Measurements from ENCODE around the gene CMTM2. TPM values are rescaled to one million over a fixed set of nuclear protein-coding genes. Genes with fewer than 3 reads are reported as not detected.

Gene CMTM2
- polyA plus RNA-seq, 1 donor from 2014 or later, result 0.25 TPM

DNA sequence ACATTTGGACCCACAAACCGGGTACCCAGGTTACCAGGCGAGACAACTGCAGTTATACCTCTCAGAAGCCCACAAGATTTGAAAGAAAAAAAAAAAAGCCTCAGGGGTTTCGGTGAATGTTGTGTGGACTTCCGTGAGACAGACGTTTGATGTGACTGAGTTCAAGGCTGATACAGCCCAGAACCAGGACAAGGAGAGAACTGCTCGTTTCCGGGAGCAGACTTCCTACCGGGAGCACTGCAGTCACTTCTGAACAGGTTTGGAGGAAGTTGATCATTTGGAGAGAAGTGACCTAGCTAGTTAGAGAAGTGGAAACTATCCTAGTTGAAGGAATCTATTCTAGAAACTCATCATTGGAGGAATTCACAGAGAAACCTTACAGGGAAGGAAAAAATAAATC is 26.0 kb upstream of the CMTM2 start (continued):
- TF ChIP-seq MXI1 (conservative IDR thresholded peaks at IDR 0.05; ENCODE audit: poor library complexity, severe bottlenecking), result no peak

DNA sequence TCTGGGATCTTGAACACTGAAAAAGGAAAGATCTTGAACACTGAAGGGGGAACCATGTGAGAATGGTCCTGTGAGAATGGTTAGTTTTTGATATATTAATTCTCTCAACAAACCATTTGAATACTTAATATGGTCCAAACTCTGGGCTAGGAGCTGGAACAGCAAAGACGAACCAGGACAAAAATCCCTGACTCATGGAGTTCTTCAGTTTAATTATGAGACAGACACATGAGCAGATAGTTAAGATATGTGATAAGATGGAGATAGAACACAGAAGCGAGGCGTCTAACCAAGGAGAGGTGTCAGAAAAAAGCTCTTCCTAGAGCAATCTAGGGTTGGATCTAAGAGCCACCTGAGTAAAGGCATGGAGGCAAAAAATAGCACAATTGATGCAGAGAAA is 25.2 kb upstream of the CMTM2 start:
- Histone ChIP-seq H4K20me1 (ENCODE audit: insufficient read depth) (no peaks in the 10 kb centered on the region), H3K9ac (ENCODE audit: low read length) (no peak overlapping the region), H3K27ac (ENCODE audit: low read length) (no peak overlapping the region), H3K9me2 (ENCODE audit: insufficient read depth, low read length) (no peaks in the 10 kb centered on the region), H3K4me3 (ENCODE audit: low read length) (no peak overlapping the region), H3K9me3 (ENCODE audit: low read length) (no peaks in the 10 kb centered on the region), H3K36me3 (ENCODE audit: insufficient read depth, low read length) (no peaks in the 10 kb centered on the region), H3K27me3 (ENCODE audit: insufficient read depth, low read depth, low read length) (no peaks in the 10 kb centered on the region), H3K4me2 (ENCODE audit: low read length) (no peak overlapping the region), H2AFZ (ENCODE audit: low read depth, low read length) (no peak overlapping the region), H3K79me2 (replicated peaks; ENCODE audit: insufficient read depth, low read length) (no peaks in the 10 kb centered on the region), H3F3A (ENCODE audit: insufficient read depth, low read length, poor library complexity, severe bottlenecking) (no peaks in the 10 kb centered on the region)
- TF ChIP-seq, protein P1, sequence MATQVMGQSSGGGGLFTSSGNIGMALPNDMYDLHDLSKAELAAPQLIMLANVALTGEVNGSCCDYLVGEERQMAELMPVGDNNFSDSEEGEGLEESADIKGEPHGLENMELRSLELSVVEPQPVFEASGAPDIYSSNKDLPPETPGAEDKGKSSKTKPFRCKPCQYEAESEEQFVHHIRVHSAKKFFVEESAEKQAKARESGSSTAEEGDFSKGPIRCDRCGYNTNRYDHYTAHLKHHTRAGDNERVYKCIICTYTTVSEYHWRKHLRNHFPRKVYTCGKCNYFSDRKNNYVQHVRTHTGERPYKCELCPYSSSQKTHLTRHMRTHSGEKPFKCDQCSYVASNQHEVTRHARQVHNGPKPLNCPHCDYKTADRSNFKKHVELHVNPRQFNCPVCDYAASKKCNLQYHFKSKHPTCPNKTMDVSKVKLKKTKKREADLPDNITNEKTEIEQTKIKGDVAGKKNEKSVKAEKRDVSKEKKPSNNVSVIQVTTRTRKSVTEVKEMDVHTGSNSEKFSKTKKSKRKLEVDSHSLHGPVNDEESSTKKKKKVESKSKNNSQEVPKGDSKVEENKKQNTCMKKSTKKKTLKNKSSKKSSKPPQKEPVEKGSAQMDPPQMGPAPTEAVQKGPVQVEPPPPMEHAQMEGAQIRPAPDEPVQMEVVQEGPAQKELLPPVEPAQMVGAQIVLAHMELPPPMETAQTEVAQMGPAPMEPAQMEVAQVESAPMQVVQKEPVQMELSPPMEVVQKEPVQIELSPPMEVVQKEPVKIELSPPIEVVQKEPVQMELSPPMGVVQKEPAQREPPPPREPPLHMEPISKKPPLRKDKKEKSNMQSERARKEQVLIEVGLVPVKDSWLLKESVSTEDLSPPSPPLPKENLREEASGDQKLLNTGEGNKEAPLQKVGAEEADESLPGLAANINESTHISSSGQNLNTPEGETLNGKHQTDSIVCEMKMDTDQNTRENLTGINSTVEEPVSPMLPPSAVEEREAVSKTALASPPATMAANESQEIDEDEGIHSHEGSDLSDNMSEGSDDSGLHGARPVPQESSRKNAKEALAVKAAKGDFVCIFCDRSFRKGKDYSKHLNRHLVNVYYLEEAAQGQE (IDR thresholded peaks at IDR 0.05; ENCODE audit: borderline replicate concordance), result no peak
- TF ChIP-seq RAD21 (conservative IDR thresholded peaks at IDR 0.05), result no peak
- no peak for TF ChIP-seq POLR2AphosphoS5 (IDR thresholded peaks at IDR 0.05)
- TF ChIP-seq, protein P2, sequence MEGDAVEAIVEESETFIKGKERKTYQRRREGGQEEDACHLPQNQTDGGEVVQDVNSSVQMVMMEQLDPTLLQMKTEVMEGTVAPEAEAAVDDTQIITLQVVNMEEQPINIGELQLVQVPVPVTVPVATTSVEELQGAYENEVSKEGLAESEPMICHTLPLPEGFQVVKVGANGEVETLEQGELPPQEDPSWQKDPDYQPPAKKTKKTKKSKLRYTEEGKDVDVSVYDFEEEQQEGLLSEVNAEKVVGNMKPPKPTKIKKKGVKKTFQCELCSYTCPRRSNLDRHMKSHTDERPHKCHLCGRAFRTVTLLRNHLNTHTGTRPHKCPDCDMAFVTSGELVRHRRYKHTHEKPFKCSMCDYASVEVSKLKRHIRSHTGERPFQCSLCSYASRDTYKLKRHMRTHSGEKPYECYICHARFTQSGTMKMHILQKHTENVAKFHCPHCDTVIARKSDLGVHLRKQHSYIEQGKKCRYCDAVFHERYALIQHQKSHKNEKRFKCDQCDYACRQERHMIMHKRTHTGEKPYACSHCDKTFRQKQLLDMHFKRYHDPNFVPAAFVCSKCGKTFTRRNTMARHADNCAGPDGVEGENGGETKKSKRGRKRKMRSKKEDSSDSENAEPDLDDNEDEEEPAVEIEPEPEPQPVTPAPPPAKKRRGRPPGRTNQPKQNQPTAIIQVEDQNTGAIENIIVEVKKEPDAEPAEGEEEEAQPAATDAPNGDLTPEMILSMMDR (IDR thresholded peaks at IDR 0.05; ENCODE audit: poor library complexity, severe bottlenecking), result no peak
- TF ChIP-seq EP300 (conservative IDR thresholded peaks at IDR 0.05; ENCODE audit: poor library complexity, severe bottlenecking), result no peak
- no peak for TF ChIP-seq EZH2 (IDR thresholded peaks at IDR 0.05; ENCODE audit: borderline replicate concordance, insufficient read depth, low read length, poor library complexity, severe bottlenecking)
- no peak for TF ChIP-seq SMC3 (conservative IDR thresholded peaks at IDR 0.05; ENCODE audit: poor library complexity)
- TF ChIP-seq MXI1 (conservative IDR thresholded peaks at IDR 0.05; ENCODE audit: poor library complexity, severe bottlenecking), result no peak
- TF ChIP-seq TAF1 (IDR thresholded peaks at IDR 0.05; ENCODE audit: low read depth), result no peak

DNA sequence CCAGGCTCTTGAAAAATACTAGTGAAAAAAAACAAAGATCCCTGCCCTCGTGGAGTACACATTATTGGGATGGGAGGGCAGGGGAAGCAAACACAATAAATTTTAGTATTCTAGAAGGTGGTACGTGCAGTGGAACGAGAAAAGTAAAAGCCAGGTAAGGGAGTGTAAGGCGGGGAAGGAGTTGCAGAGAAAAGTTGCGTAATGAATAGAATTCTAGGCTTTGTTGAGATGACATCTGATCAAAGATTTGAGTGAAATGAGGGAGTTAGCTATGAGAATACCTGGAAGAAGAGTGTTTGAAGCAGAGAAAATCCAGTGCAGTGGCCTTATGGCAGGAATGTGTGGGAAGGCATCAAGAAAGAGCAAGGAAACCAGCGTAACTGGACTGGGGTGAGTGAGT is 24.8 kb upstream of the CMTM2 start:
- Histone ChIP-seq H4K20me1 (ENCODE audit: insufficient read depth) (no peaks in the 10 kb centered on the region), H3K9me3 (ENCODE audit: low read length) (no peaks in the 10 kb centered on the region), H3K79me2 (replicated peaks; ENCODE audit: insufficient read depth, low read length) (no peaks in the 10 kb centered on the region), H3K27me3 (ENCODE audit: insufficient read depth, low read depth, low read length) (no peaks in the 10 kb centered on the region), H3K27ac (ENCODE audit: low read length) (no peak overlapping the region), H3K4me3 (ENCODE audit: low read length) (no peak overlapping the region), H3K9ac (ENCODE audit: low read length) (no peak overlapping the region), H3K36me3 (ENCODE audit: insufficient read depth, low read length) (no peaks in the 10 kb centered on the region), H3F3A (ENCODE audit: insufficient read depth, low read length, poor library complexity, severe bottlenecking) (no peaks in the 10 kb centered on the region), H2AFZ (ENCODE audit: low read depth, low read length) (no peak overlapping the region), H3K4me2 (ENCODE audit: low read length) (no peak overlapping the region), H3K9me2 (ENCODE audit: insufficient read depth, low read length) (no peaks in the 10 kb centered on the region)
- TF ChIP-seq, protein P2 (IDR thresholded peaks at IDR 0.05; ENCODE audit: poor library complexity, severe bottlenecking), result no peak
- TF ChIP-seq TAF1 (IDR thresholded peaks at IDR 0.05; ENCODE audit: low read depth) (no peak), EZH2 (IDR thresholded peaks at IDR 0.05; ENCODE audit: borderline replicate concordance, insufficient read depth, low read length, poor library complexity, severe bottlenecking) (no peak), RAD21 (conservative IDR thresholded peaks at IDR 0.05) (no peak), POLR2AphosphoS5 (IDR thresholded peaks at IDR 0.05) (no peak), MXI1 (conservative IDR thresholded peaks at IDR 0.05; ENCODE audit: poor library complexity, severe bottlenecking) (no peak), EP300 (conservative IDR thresholded peaks at IDR 0.05; ENCODE audit: poor library complexity, severe bottlenecking) (no peak), SMC3 (conservative IDR thresholded peaks at IDR 0.05; ENCODE audit: poor library complexity) (no peak)
- TF ChIP-seq, protein P1 (IDR thresholded peaks at IDR 0.05; ENCODE audit: borderline replicate concordance), result no peak
